B cell (primary cell): Measurements from ENCODE around the gene ZDHHC19. TPM values are rescaled to one million over a fixed set of nuclear protein-coding genes. Genes with fewer than 3 reads are reported as not detected.

Experiments
- ATAC-seq: fragments of 200-7000 bp; cut with Tn5 transposase; one replicate; pipeline ENCODE4 v1.10.0; 2021; ENCODE audit warnings: low read depth, mild to moderate bottlenecking, moderate number of reproducible peaks, moderate library complexity
- CTCF ChIA-PET: fragments of 350-600 bp; sonication (Branson Sonifier 250); formaldehyde crosslinking; loops from one replicate; lab custom pipeline; 2021; ENCODE audit warnings: antibody characterized with exemption, inconsistent platforms; lab: Charles Lee
- POLR2A ChIA-PET: fragments of 350-600 bp; sonication (Branson Sonifier 250); formaldehyde crosslinking; loops from one replicate; lab custom pipeline; 2021; ENCODE audit warnings: antibody characterized with exemption; lab: Charles Lee
- DNase-seq: peaks from one replicate; pipeline ENCODE4 v3.0.0; 2013
- H2AFZ ChIP-seq: 2 replicates; pipeline ENCODE4 v1.6.1; 2012; ENCODE audit warnings: mild to moderate bottlenecking, low read depth, low read length; ENCODE audit not compliant: insufficient read depth, poor library complexity, severe bottlenecking
- H3K27ac ChIP-seq, 2 donors: 1 replicate in 1 of 2; 2 replicates in 1 of 2; pipeline ENCODE4 v1.5.1; 2012 to 2013; ENCODE audit warnings: low read length in 2 of 2, mild to moderate bottlenecking in 2 of 2, moderate library complexity in 1 of 2
- H3K27me3 ChIP-seq, 4 experiments: fragments of 200-600 bp in 1 of 4; sonication (generic) in 1 of 4; replicated peaks in 1 of 4; 1 replicate in 2 of 4; 2 replicates in 2 of 4; pipeline versions ENCODE4 v1.6.1 to v1.7.0; 2013 to 2016; ENCODE audit warnings: low read length in 3 of 4, mild to moderate bottlenecking in 2 of 4, mixed read lengths in 1 of 4, moderate library complexity in 1 of 4; ENCODE audit not compliant: insufficient read depth in 4 of 4, control insufficient read depth in 3 of 4; ENCODE audit errors: control extremely low read depth in 1 of 4
- H3K36me3 ChIP-seq, 2 experiments: replicated peaks in 1 of 2; 1 replicate in 1 of 2; 2 replicates in 1 of 2; pipeline versions ENCODE4 v1.6.1 to v1.7.1; 2013; ENCODE audit warnings: low read length in 1 of 2; ENCODE audit not compliant: insufficient read depth in 2 of 2, control insufficient read depth in 1 of 2; ENCODE audit errors: control extremely low read depth in 1 of 2, extremely low read depth in 1 of 2
- H3K4me1 ChIP-seq, 2 donors: fragments of 200-600 bp in 1 of 2; sonication (generic) in 1 of 2; 1 replicate in 1 of 2; 2 replicates in 1 of 2; pipeline versions ENCODE4 v1.5.1 to v1.6.1; 2013 to 2017; ENCODE audit warnings: low read length in 2 of 2; ENCODE audit not compliant: control insufficient read depth in 2 of 2, insufficient read depth in 2 of 2
- H3K4me2 ChIP-seq: replicated peaks from 2 replicates; pipeline ENCODE3; 2012; ENCODE audit warnings: mild to moderate bottlenecking, low read depth, low read length; ENCODE audit not compliant: poor library complexity, severe bottlenecking
- H3K4me3 ChIP-seq, 5 experiments: fragments of 200-600 bp in 1 of 5; sonication (generic) in 1 of 5; 1 replicate in 3 of 5; 2 replicates in 2 of 5; pipeline versions ENCODE4 v1.5.1 to v1.7.0; 2011 to 2016; ENCODE audit warnings: low read length in 4 of 5, mild to moderate bottlenecking in 4 of 5, low read depth in 2 of 5, control low read depth in 1 of 5, moderate library complexity in 1 of 5; ENCODE audit not compliant: insufficient read depth in 1 of 5; ENCODE audit errors: control extremely low read depth in 1 of 5, extremely low read depth in 1 of 5
- H3K79me2 ChIP-seq: fragments of 200-600 bp; sonication (generic); one replicate; pipeline ENCODE4 v1.6.0; 2016; ENCODE audit warnings: low read length; ENCODE audit not compliant: control insufficient read depth, insufficient read depth
- H3K9ac ChIP-seq: fragments of 200-600 bp; sonication (generic); 2 replicates; pipeline ENCODE4 v1.6.1; 2017; ENCODE audit warnings: mild to moderate bottlenecking, low read length, moderate library complexity
- H3K9me3 ChIP-seq, 3 donors: one replicate each; pipeline versions ENCODE4 v1.6.1 to v1.7.1; 2013; ENCODE audit warnings: low read length in 2 of 3; ENCODE audit not compliant: control insufficient read depth in 2 of 3, insufficient read depth in 1 of 3; ENCODE audit errors: control extremely low read depth in 1 of 3
- H4K20me1 ChIP-seq: 2 replicates; pipeline ENCODE4 v1.6.0; 2012; ENCODE audit warnings: mild to moderate bottlenecking, low read length; ENCODE audit not compliant: insufficient read depth, control insufficient read depth, poor library complexity, severe bottlenecking
- H3K27ac Mint-ChIP-seq: one replicate; pipeline ENCODE4 v1.8.0; 2021; ENCODE audit warnings: mixed read lengths
- H3K27me3 Mint-ChIP-seq: one replicate; pipeline ENCODE4 v1.8.0; 2021; ENCODE audit warnings: mixed read lengths
- H3K4me1 Mint-ChIP-seq: one replicate; pipeline ENCODE4 v1.8.0; 2021; ENCODE audit warnings: mixed read lengths
- H3K4me3 Mint-ChIP-seq: one replicate; pipeline ENCODE4 v1.8.0; 2021; ENCODE audit warnings: mixed read lengths
- H3K9me3 Mint-ChIP-seq: one replicate; pipeline ENCODE4 v1.8.0; 2022; ENCODE audit warnings: mixed read lengths; ENCODE audit not compliant: insufficient read depth
- CTCF ChIP-seq: fragments of 200-600 bp; IDR thresholded peaks from one replicate; pipeline ENCODE4 v1.8.0; 2022; ENCODE audit warnings: antibody characterized with exemption, mild to moderate bottlenecking
- EZH2 ChIP-seq: IDR thresholded peaks from 2 replicates; pipeline ENCODE4 v1.6.1; 2012; ENCODE audit warnings: borderline replicate concordance, low read depth, mild to moderate bottlenecking, moderate library complexity, low read length; ENCODE audit not compliant: insufficient read depth, poor library complexity, severe bottlenecking
- WGBS: methylation state at CpG from one replicate; pipeline ENCODE4 v1.1.5; 2013; ENCODE audit warnings: missing lambda C conversion rate; ENCODE audit not compliant: insufficient coverage; 5-methylcytosine and 5-hydroxymethylcytosine counted together
- intact Hi-C: fragments of 100-400 bp; cut with micrococcal nuclease; formaldehyde crosslinking; loops from one replicate; pipeline ENCODE4 v1.10.0; 2022
- polyA plus RNA-seq: library from polyadenylated mRNA; depleted of rRNA; stranded (reverse); fragments of >200 nt; gene quantifications from 2 replicates; pipeline ENCODE4 v1.2.3, GENCODE V29; 2012
- total RNA-seq, 2 donors: library from RNA; stranded (reverse); fragments of 120-200 nt in 1 of 2; gene quantifications; 1 replicate in 1 of 2; 2 replicates in 1 of 2; pipeline versions ENCODE4 v1.2.3 to v1.2.4, GENCODE V29; 2013 to 2022

Gene ZDHHC19
- total and polyA plus RNA-seq, 2 donors (not counting 1 experiment from before 2014, with no cell fraction given) = 0.91 to 6.0 TPM

- no peaks in the 10 kb centered on the region for H3K79me2 ChIP-seq
- H3K27ac ChIP-seq = peak overlapping the region; percentile 49 to 50
- H3K4me1 Mint-ChIP-seq = peaks cover 42% of the 10 kb centered on the region
- peak overlapping the region; percentile 62 for H3K4me3 Mint-ChIP-seq
- ChIA-PET POLR2A (no interaction called here), CTCF (interaction anchor here (0.9 to 3.9 kb wide), 6 partner anchors 10 to 133 kb away, joined by 3 to 37 read pairs (median 4); no protein-coding TSS in a partner anchor)
- no peaks in the 10 kb centered on the region for H3K9me3 Mint-ChIP-seq
- intact Hi-C loops = no loop called here
- peak overlapping the region; percentile 51 for H3K27ac Mint-ChIP-seq
- H4K20me1 ChIP-seq = no peaks in the 10 kb centered on the region
- H3K4me2 ChIP-seq = peak overlapping the region; percentile 77
- H3K4me3 ChIP-seq = peak overlapping the region in 3 of 5 experiments; percentile 15 to 43 (median 18)
- DNase-seq = peak; percentile 69
- H3K27me3 ChIP-seq = peaks cover 0 to 2% (median 0%) of the 10 kb centered on the region in 4 experiments
- H3K27me3 Mint-ChIP-seq = no peaks in the 10 kb centered on the region
- TF ChIP-seq CTCF (no peak), EZH2 (no peak)
- H3K9me3 ChIP-seq = peaks cover 0 to 14% (median 0%) of the 10 kb centered on the region in 3 donors
- H2AFZ ChIP-seq = peak overlapping the region; percentile 50
- H3K4me1 ChIP-seq = peaks cover 26 to 43% of the 10 kb centered on the region in 2 donors
- H3K9ac ChIP-seq = peak overlapping the region; percentile 34
- no CpG with 5 or more reads among the region's 3 CpGs for WGBS
- ATAC-seq = peak; percentile 22
- H3K36me3 ChIP-seq = no peaks in the 10 kb centered on the region
These were observed 7.4 kb downstream of the ZDHHC19 start for GRCh38 chr3:196203846-196204245.

DNA sequence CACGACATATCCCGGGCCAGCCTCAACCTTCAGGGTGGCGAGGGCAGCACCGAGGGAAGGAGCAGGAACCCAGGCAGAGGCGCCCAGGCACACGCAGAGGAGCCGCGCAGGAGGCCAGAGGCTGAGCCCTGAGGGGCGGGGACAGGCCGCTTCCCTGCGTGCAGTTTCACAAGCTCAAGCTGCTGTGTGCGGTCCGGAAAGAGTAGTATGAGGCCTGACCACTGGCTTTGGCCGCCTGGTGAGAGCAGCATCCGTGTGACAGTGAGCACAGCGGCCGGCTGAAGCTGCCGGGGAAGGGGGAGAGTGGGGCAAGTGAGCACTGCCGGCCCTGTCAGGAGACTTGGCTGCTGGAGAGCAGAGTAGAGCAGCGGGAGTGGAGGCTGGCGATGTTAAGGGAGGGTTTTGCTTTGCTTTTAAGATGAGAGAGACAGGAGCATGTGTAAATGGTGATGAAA, 8.7 kb downstream of the ZDHHC19 start:
- Histone ChIP-seq H3K9me3 (peaks cover 0 to 6% (median 0%) of the 10 kb centered on the region in 3 donors), H3K27ac (no peak overlapping the region), H3K4me1 (peaks cover 26 to 34% of the 10 kb centered on the region in 2 donors), H4K20me1 (no peaks in the 10 kb centered on the region), H3K4me3 (peak overlapping the region in 3 of 5 experiments; percentile 21 to 41 (median 25)), H3K79me2 (no peaks in the 10 kb centered on the region), H3K27me3 (peaks cover 0 to 2% (median 0%) of the 10 kb centered on the region in 4 experiments), H2AFZ (peak overlapping the region; percentile 63), H3K9ac (peak overlapping the region; percentile 15), H3K36me3 (no peaks in the 10 kb centered on the region), H3K4me2 (peak overlapping the region; percentile 77)
- intact Hi-C loops = no loop called here
- H3K27ac Mint-ChIP-seq = peak overlapping the region; percentile 60
- peak; percentile 28 for ATAC-seq
- DNase-seq = peak; percentile 44
- H3K27me3 Mint-ChIP-seq = no peaks in the 10 kb centered on the region
- WGBS = 83% methylated on average over 21 of the region's 21 CpGs
- H3K4me1 Mint-ChIP-seq = peaks cover 37% of the 10 kb centered on the region
- no peaks in the 10 kb centered on the region for H3K9me3 Mint-ChIP-seq
- ChIA-PET POLR2A (interaction anchor here (0.6 kb wide), 1 partner anchor 142 kb away, joined by 6 read pairs; no protein-coding TSS in a partner anchor), CTCF (interaction anchor here (1.7 to 3.9 kb wide), 2 partner anchors 130 to 132 kb away, joined by 5 to 37 read pairs; no protein-coding TSS in a partner anchor)
- H3K4me3 Mint-ChIP-seq = peak overlapping the region; percentile 67
- TF ChIP-seq EZH2 (no peak), CTCF (no peak)
